Stimulated activated CD8-positive, alpha-beta memory T cell treated with anti-CD3 and anti-CD28 coated beads, Interleukin-7, amount 100 ng/mL, for 1 hour (primary cell): ENCODE results near the gene GNAQ.
A peak's percentile ranks its signal among the peaks of the same experiment; 100 is the strongest.

ENCODE experiments used
- DNase-seq, 2 donors: peaks; one replicate each; pipeline ENCODE4 v3.0.0-alpha.2; 2020; ENCODE audit warnings: low read depth in 2 of 2

Gene GNAQ

DNA sequence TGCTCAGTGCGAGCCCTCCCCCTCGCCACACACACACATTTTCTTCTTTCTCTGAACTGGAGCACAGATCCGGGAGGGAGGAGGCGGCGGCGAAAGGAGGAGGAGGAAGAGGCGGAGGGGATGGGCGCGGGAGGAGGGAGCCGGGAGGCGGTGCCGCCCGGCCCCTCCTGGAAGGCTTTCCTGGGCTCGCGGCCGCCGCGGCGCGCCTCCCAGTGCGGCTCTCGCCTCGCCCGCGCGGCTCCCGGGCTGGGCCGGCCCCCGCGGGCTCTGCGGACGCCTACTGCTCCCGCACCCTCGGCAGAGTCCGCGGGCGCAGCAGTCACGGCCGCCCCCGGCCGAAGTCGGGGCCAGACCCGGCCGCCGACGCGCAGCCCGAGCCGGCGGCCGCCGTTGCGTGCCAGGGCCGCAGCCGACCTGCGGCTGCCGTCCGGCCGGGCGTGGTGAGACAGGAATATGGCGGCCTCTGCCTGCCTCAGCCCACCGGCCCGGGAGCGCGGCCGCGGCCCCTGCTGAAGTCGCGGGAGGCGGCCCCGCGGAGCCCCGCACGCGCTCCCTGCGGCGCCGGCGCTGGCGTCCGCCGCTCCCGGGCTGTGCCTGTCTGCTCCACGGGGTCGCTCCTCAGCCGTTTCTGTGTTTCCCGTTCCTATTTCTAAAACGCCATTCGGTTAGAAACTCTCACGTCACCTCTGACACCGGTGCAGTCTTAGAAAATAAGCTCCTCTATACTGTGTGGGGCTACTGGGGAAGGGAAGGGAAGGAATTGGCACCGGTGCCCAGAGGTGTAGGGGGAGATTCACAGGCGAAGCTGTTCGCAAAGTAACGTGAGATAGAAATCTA, 500 bp upstream of the GNAQ start:
- DNase-seq = peak; percentile 31 to 54

DNA sequence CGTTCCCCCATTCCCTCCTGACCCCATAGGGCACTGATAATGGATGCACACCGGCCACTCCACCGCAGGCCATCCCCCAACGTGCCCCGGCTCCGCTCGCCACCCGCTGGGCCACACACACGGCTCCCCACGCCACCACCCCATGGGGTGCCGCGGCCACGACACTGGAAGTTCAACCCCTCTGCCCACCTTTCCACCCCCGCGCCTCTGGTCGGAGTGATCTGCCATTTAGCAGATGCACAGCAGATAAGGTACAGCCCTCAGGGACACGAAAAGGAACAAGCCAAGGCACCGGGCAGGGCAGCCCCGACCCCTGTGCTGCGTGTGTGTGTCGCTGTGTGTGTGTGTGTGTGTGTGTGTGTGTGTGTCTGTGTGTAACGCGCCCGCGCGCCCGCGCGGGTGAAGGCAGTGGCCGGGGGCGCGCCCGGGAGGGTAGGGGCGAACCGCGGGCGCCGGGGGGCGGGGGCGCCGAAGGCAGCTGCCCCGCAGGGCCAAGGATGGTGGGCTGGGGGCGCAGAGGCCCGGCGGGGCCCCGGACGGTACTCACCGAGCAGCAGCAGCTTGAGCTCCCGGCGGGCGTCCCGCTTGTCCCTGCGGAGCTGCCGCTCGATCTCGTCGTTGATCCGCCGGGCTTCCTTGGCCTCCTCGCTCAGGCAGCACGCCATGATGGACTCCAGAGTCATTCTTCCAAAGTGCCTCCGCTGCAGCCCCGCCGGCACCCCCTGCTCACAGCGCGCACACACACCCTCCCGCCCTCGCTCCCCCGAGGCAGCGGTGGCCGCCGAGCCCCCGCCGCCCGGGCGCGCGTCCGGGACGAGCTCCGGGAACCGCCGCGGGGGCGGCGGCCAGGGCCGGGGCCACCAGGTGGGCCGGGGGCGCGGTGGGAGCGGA, 813 bp downstream of the GNAQ start:
- DNase-seq = peak in 1 of 2 donors; percentile 13

DNA sequence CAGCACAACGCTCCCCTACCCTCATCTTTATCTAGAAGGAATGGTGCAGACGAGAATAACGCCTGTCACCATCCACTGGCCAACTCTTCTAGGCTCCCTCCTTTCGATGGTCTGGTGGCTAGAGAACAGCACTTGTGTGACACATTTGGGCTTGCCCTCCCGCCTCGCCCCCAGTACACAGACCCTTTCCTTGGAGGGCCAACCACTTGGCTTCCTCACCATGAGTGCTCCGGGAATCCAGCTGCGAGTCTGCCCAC, 1.4 kb downstream of the GNAQ start:
- no peak for DNase-seq

DNA sequence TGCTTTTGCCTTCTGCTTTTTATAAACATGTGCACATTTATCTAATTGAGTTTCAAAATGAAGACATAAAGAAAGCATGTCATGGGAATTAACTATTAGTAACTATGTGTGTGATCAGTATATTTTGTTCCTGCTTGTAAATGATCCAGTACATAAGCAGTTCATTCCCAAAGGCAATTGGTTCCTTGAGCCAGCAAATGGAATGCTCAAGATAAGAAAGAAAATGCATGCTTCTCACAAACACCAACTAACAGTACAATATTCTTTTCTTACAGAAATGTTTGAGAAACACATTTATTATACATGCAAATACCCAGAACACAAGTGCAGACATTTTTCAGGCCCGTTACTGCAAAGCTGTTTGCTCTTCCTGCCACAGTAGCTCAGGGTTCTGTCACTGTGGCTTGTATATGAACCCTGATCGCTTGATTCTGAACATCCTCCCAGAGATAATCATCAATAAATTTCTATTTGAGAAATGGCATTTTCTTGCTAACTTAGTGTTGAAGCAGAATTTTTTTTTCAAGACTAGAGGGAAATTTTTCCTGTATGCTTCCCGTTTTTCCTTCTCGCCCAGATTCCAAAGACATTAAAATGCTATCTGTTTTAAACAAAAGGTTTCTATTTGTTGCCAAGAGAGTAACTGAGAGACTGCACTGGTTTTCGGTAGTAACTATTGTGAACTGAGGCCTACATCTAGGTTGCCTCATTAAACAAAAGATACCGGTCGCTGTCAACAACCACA, 1.9 kb downstream of the GNAQ start:
- DNase-seq = no peak

DNA sequence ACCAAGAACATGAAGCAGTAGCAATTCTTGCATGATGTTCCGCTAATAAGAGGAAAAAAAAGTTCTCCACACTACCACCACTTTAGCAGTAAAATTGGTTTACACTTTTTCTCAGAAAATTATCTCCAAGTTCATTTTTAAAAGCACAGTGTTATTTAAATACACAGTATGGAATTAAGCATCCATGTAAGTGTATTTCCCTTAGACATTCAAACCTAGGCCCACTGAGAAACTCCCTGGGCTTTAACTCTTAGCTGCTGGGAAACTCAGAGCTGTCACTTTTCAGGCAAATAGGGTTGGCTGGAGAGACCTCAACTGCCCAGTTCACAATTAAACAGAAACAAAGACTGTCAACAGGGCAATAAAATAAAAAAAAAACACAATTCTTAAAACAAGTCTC, 2.7 kb downstream of the GNAQ start:
- DNase-seq = no peak

DNA sequence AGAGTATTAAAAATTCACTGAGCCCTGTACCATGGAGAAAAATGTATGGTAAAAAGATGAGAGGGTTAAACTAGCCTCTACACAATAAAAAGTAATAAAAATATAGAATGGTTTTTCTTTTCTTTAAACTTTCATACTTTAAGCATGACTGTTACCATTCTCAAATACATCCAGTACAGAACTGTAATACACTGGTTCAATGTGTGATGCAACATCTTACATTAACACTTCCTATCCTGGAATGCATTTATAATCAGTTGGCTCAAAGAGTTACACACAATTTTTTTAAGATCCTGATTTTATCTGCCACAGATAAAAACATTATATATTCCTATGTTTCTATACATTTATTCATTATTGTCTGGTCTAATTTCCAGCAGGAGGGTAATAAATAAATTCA, 4.7 kb downstream of the GNAQ start:
- no peak for DNase-seq

DNA sequence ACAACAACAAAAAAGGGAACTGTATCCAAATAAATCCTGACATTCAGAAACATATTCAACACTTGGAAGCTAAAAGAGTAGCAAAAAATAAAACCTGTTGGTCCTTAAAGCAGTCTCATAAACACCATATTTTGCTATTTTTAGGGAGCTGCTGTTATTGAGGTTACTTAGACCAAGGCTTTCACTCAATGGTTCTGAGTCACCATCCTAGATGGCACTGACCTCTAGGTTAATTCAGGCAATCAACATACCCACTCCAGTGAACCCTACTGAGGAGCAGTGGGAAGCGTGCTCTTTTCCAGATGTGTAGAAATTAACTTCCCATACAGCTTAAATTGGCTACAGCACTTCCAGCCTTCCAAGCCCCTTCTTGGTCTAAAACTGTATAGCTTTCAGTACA, 5.2 kb downstream of the GNAQ start:
- DNase-seq = no peak

DNA sequence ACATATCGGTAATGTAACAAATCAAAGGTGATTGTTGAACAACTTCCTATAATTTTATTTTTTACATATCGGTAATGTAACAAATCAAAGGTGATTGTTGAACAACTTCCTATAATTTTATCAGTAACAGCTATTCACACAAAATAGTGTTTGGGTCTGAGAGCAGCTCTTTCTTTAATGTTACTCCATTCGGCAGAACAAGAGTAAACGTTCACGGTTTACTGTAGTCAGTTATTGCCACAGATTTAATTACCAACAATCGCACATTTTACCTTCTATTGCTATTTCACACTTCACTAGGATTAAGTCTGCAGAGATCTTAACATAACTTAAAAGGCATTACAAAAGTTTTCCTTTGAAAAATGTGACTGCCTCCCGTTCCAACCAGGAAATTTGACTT, 6.4 kb downstream of the GNAQ start:
- no peak for DNase-seq

DNA sequence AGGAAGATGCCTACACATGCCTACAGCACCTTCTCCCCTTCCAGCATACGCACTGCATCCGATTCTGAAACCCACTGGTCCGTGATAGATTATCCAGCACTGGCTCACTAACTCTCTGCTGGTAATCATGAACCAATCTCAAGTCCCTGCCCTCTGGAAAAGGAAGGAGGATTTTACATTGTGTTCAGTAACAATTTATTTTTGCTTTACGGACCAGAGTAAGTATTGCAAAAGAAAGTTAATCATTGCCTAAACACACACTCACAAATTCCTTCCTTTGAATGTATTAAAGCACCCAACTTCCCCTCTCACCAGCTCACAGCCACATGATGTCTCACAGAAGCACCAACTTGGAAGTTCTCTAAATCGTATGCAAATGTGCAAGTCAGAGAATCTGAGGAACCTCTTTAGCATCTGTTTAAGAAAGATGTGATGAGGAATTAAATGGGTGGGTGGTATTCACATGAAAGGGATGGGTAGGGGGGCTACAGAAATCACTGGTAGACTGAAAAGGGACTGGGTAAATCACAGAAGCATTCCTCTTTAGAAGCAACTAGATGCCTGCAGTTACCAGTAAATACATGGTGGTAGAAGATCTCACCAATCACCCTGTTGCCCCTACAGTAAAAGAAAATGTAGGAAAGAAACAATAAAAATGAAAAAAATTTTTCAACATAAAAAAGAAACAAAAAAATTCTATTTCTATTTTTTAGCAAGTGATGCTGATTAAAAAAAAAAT, 8.4 kb downstream of the GNAQ start:
- DNase-seq = no peak

DNA sequence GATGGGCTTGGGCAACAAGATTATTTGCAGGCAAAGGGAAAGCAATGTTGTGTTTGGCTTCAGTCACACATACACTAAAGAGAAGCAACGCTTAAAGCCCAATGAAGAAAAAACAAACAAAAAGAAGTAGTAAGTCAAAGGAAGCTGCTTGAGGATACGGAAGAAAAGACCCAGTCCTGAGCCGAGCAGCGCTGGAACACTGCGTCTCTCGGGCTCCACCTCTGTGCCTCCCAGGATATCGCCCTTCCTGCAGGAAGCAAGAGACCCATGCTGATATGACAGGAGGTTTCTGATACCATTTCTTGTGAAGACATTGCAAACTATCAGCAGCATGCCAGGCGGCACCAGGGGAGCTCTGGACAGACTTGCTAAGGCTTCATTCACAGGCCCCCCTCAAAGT, 9.9 kb downstream of the GNAQ start:
- no peak for DNase-seq

DNA sequence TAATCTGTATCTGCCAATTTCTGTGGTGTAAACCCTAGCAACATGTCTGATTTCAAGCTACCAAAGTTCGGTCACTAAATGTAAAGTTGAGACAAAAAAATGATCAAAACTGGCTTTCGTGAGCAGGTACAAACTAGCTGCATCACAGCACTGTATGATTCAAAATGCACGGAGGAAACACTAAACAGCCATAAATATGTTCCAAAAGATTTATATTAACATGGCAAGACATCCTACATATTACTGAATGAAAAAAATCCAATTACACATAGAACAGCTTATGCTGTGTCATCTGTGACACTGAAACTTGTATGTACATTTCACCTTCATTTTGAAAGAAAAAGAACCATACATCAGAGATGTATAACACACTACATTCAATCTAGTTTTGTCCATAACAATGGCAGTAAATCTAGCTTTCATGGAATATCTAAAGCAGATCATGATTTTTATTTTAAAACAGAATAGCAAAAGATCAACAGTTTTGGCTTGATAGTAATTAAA, 14.4 kb downstream of the GNAQ start:
- DNase-seq = no peak

DNA sequence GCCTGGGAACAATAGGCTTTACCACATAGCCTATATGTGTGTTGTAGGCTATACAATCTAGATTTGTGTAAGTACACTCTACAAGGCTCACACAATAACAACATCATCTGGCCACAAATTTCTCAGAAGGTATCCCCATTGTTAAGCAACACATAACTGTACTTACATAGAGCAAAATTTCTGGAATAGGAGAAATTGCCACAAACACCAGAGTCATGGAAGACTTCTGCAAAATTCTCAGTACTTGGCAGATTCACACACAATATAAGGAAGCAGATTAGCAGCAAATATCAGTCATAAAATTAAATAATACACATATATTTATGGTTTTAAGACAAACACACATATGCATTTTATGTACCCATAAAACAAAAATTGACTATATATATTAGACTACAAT, 16.4 kb downstream of the GNAQ start:
- DNase-seq = no peak

DNA sequence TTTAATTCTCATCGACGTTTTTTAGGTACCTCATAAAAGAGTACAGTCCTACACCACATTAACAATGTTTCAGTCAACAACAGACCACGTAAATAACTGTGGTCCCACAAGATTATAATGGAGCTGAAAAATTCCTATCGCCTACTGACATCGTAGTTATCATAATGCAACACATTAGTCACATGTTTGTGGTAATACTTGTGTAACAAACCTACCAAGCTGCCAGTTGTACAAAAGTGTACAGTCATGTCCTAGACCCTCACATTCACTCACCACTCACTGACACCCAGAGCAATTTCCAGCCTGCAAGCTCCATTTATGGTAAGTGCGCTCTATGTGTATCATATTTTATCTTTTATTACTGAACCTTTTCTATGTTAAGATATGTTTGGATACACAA, 16.8 kb downstream of the GNAQ start:
- no peak for DNase-seq

DNA sequence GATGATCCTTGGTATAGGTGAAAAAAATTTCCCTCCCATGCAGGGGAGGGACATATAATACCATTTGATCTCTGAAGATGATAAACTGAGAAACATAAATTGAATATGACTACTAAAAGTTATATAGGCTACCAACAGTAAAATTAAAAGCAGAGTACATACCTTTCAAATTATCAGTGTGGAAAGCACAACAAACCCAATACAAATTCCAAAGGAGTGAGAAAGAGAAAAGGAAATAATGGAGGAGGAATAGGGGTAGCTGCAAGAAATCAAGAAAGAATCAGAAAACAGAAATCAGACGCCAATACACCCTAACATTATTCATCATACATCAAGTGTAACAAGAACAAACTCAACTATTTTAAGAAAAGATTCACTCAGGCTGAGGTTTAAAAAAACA, 17.7 kb downstream of the GNAQ start:
- no peak for DNase-seq

DNA sequence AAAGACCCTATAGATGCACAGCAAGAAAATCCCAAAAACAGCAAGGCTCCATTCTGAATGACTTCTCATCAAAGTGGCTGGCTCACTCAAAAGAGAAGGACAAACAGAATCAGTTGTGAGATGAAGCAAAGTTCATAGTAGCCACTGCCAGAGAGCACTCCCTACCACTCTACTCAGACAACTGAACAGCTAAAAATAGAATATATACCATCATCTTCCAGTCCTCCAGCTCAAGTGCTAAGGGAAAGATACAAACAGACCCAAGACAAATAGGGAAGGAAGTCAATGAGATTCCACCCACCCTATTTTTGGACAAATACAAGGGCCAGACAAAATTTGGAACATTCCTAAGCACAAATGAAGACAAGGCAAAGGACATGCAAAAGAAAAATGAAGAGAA, 20.6 kb downstream of the GNAQ start:
- no peak for DNase-seq

DNA sequence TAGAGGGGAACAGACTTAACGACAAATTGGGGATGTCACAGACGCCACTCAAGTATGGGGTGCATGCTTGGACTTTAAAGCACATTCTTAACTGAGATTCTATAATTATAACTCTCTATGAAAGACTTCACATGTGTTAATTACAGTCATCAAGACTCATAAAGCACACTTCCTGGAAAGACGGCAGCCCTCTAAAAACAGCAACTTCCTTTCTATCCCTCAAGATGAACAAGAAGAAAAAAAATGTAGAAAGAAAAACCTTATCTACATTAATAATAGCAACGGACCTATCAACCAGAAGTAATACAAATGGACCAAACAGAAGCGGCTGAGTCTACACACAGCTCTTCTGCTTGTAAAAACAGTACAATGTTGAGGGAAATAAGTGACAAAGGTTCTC, 21.2 kb downstream of the GNAQ start:
- DNase-seq = no peak

DNA sequence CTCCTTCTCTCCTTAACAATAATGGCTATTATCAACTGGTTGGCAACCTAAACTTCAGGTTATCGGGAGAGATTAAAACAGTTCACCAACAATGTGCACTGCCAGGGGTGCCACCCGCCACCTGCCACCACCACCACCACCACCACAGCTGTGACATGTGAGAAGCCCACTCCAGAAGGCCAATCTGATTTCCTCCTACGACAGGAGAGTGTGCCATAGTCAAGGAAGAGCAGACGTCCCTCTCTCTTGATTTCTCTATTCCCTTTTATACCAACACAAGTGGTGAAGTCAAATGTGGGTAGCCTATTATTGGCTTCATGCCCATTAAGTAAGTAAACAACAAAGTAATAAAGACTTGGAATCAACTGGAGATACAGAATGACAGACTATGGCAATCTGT, 22.4 kb downstream of the GNAQ start:
- no peak for DNase-seq

DNA sequence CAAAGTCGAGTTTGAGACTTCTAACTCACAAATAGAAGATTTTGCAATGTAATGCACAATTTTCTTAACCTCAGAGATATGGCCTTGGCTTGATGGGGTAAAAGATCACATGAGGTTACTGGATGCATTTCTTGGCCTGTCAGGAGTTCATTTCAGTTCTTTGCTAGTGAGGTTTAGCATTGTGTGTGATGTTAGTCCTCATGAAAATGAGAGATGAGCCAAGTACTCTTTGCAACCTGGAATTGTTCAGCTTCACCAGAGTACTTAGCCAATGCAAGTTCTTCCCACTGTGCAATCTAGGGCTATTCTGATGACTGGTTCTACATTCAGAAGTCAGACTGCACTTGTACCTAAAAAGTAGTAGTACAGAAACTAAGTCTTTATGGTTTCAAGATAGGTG, 24.9 kb downstream of the GNAQ start:
- DNase-seq = no peak

DNA sequence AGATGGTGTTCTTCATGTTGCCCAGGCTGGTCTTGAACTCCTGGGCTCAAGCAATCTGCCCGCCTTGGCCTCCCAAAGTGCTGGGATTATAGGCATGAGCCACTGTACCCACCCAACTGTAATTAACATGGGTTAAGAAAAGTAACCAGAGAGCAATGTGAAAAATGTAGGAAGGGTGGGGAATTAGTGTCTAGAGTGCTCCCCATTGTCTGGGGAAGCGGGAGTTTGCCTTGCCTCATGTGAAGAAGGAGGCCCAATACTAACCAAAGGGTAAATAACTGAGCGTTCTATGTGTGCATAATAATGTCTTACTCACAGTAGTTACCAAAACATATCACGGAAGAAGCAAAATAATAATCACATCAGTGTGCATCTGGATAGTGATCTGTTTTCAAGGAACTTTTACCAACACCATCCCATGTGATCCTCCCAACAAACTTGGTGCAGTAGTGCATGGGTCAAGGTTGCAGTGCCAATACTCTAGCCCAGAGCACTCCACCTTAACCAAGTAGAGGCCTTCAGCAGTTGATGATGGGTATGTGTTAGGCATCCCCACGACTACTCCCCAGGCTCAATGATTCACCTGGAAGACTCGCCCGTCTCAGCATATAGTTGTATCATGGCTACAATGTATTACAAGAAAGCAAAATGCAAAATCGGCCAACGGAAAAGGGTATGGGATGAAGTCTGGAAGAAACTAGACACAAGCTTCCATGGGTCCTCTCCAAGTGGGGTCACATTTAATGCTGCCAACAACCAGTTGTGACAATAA, 26.2 kb downstream of the GNAQ start:
- DNase-seq = no peak

DNA sequence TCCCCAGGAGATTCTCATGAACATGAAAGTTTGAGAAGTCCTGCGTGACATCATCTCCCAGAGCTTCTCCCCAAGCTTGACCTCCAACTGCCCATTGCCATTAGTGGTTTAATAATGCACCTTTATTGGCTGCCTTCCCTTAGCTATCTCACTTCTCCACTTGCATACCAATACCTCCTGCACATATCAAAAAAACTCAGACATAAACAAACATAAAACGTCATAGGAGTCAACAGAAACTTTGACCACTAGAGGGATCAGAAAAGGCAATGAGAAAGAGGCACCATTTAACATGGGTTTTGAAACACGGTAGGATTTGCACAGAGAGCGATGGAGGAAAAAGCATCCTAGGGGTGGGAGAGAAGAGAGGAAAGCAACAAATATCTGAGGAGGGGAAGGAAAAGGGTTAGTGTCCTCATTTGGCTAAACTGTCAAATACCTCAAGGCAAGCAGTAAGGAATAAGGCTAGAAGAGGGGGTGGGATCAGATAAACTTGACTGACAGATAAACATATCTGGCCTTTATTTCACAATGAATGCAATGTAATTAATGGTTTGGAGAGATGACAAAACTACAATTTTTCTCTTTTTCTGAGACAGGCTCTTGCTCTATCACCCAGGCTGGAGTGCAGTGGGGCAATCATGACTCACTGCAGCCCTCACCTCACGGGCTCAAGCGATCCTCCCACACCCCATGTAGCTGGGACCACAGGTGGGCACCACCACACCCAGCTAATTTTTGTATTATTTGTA, 27.0 kb downstream of the GNAQ start:
- DNase-seq = no peak
